Measurements from ENCODE around the gene VIPAS39.

VIPAS39 gene

GRCh38 chr14:77424862-77425261, 32.5 kb downstream of the VIPAS39 start:
- Histone ChIP-seq H3K4me3 (ENCODE audit: low read depth, low read length) (no peak overlapping the region), H3K9me3 (ENCODE audit: control insufficient read depth, insufficient read depth, low read depth, low read length) (no peaks in the 10 kb centered on the region), H3K27ac (ENCODE audit: extremely low read depth, low read depth, low read length) (no peak overlapping the region), H3K36me3 (ENCODE audit: control insufficient read depth in 2 of 2, insufficient read depth in 1 of 2, low read length in 2 of 2) (peaks cover 4 to 80% of the 10 kb centered on the region in 2 experiments; a peak in 1 of 3 replicates), H3K4me1 (ENCODE audit: control insufficient read depth, insufficient read depth, low read length) (no peaks in the 10 kb centered on the region)
- POLR2A ChIA-PET: no interaction called here
- CTCF ChIA-PET: interaction anchor here (0.6 kb wide), 1 partner anchor 124 kb away, joined by 3 read pairs; no protein-coding TSS in a partner anchor
- no peak for TF ChIP-seq ZNF223 (tag by site-specific recombination; IDR thresholded peaks at IDR 0.05)
- TF ChIP-seq, protein P1, sequence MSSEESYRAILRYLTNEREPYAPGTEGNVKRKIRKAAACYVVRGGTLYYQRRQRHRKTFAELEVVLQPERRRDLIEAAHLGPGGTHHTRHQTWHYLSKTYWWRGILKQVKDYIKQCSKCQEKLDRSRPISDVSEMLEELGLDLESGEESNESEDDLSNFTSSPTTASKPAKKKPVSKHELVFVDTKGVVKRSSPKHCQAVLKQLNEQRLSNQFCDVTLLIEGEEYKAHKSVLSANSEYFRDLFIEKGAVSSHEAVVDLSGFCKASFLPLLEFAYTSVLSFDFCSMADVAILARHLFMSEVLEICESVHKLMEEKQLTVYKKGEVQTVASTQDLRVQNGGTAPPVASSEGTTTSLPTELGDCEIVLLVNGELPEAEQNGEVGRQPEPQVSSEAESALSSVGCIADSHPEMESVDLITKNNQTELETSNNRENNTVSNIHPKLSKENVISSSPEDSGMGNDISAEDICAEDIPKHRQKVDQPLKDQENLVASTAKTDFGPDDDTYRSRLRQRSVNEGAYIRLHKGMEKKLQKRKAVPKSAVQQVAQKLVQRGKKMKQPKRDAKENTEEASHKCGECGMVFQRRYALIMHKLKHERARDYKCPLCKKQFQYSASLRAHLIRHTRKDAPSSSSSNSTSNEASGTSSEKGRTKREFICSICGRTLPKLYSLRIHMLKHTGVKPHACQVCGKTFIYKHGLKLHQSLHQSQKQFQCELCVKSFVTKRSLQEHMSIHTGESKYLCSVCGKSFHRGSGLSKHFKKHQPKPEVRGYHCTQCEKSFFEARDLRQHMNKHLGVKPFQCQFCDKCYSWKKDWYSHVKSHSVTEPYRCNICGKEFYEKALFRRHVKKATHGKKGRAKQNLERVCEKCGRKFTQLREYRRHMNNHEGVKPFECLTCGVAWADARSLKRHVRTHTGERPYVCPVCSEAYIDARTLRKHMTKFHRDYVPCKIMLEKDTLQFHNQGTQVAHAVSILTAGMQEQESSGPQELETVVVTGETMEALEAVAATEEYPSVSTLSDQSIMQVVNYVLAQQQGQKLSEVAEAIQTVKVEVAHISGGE (tag by site-specific recombination; conservative IDR thresholded peaks at IDR 0.05; ENCODE audit: low read depth): no peak
- TF ChIP-seq TCF7L2 (IDR thresholded peaks at IDR 0.05; ENCODE audit: borderline replicate concordance, low read depth, low read length): no peak
- TF ChIP-seq, protein P2, sequence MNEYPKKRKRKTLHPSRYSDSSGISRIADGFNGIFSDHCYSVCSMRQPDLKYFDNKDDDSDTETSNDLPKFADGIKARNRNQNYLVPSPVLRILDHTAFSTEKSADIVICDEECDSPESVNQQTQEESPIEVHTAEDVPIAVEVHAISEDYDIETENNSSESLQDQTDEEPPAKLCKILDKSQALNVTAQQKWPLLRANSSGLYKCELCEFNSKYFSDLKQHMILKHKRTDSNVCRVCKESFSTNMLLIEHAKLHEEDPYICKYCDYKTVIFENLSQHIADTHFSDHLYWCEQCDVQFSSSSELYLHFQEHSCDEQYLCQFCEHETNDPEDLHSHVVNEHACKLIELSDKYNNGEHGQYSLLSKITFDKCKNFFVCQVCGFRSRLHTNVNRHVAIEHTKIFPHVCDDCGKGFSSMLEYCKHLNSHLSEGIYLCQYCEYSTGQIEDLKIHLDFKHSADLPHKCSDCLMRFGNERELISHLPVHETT (tag by site-specific recombination; IDR thresholded peaks at IDR 0.05): no peak
- no peak for TF ChIP-seq KLF16 (tag by site-specific recombination; IDR thresholded peaks at IDR 0.05)
- TF ChIP-seq, protein P3, sequence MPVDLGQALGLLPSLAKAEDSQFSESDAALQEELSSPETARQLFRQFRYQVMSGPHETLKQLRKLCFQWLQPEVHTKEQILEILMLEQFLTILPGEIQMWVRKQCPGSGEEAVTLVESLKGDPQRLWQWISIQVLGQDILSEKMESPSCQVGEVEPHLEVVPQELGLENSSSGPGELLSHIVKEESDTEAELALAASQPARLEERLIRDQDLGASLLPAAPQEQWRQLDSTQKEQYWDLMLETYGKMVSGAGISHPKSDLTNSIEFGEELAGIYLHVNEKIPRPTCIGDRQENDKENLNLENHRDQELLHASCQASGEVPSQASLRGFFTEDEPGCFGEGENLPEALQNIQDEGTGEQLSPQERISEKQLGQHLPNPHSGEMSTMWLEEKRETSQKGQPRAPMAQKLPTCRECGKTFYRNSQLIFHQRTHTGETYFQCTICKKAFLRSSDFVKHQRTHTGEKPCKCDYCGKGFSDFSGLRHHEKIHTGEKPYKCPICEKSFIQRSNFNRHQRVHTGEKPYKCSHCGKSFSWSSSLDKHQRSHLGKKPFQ (tag by site-specific recombination; IDR thresholded peaks at IDR 0.05): no peak
- TF ChIP-seq, protein P4, sequence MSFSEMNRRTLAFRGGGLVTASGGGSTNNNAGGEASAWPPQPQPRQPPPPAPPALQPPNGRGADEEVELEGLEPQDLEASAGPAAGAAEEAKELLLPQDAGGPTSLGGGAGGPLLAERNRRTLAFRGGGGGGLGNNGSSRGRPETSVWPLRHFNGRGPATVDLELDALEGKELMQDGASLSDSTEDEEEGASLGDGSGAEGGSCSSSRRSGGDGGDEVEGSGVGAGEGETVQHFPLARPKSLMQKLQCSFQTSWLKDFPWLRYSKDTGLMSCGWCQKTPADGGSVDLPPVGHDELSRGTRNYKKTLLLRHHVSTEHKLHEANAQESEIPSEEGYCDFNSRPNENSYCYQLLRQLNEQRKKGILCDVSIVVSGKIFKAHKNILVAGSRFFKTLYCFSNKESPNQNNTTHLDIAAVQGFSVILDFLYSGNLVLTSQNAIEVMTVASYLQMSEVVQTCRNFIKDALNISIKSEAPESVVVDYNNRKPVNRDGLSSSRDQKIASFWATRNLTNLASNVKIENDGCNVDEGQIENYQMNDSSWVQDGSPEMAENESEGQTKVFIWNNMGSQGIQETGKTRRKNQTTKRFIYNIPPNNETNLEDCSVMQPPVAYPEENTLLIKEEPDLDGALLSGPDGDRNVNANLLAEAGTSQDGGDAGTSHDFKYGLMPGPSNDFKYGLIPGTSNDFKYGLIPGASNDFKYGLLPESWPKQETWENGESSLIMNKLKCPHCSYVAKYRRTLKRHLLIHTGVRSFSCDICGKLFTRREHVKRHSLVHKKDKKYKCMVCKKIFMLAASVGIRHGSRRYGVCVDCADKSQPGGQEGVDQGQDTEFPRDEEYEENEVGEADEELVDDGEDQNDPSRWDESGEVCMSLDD (tag by site-specific recombination; IDR thresholded peaks at IDR 0.05): no peak
- TF ChIP-seq HOXC10 (CRISPR knock-in tag; IDR thresholded peaks at IDR 0.05): no peak
- TF ChIP-seq KLF9 (tag by site-specific recombination; IDR thresholded peaks at IDR 0.05; ENCODE audit: low read depth): no peak
- TF ChIP-seq ZNF132 (tag by site-specific recombination; IDR thresholded peaks at IDR 0.05; ENCODE audit: borderline replicate concordance): no peak
- no peak for TF ChIP-seq ZNF488 (tag by site-specific recombination; IDR thresholded peaks at IDR 0.05)
- no peak for TF ChIP-seq HOXA7 (CRISPR knock-in tag; IDR thresholded peaks at IDR 0.05; ENCODE audit: borderline replicate concordance)
- no peak for TF ChIP-seq ZBTB49 (tag by site-specific recombination; IDR thresholded peaks at IDR 0.05; ENCODE audit: low read depth)
- TF ChIP-seq, protein P5, sequence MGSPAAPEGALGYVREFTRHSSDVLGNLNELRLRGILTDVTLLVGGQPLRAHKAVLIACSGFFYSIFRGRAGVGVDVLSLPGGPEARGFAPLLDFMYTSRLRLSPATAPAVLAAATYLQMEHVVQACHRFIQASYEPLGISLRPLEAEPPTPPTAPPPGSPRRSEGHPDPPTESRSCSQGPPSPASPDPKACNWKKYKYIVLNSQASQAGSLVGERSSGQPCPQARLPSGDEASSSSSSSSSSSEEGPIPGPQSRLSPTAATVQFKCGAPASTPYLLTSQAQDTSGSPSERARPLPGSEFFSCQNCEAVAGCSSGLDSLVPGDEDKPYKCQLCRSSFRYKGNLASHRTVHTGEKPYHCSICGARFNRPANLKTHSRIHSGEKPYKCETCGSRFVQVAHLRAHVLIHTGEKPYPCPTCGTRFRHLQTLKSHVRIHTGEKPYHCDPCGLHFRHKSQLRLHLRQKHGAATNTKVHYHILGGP (tag by site-specific recombination; IDR thresholded peaks at IDR 0.05): no peak
- TF ChIP-seq, protein P6, sequence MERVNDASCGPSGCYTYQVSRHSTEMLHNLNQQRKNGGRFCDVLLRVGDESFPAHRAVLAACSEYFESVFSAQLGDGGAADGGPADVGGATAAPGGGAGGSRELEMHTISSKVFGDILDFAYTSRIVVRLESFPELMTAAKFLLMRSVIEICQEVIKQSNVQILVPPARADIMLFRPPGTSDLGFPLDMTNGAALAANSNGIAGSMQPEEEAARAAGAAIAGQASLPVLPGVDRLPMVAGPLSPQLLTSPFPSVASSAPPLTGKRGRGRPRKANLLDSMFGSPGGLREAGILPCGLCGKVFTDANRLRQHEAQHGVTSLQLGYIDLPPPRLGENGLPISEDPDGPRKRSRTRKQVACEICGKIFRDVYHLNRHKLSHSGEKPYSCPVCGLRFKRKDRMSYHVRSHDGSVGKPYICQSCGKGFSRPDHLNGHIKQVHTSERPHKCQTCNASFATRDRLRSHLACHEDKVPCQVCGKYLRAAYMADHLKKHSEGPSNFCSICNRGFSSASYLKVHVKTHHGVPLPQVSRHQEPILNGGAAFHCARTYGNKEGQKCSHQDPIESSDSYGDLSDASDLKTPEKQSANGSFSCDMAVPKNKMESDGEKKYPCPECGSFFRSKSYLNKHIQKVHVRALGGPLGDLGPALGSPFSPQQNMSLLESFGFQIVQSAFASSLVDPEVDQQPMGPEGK (tag by site-specific recombination; IDR thresholded peaks at IDR 0.05): no peak
- no peak for TF ChIP-seq ZBTB44 (tag by site-specific recombination; IDR thresholded peaks at IDR 0.05)
- no peak for TF ChIP-seq PRDM6 (tag by site-specific recombination; IDR thresholded peaks at IDR 0.05)

All from HEK293 (cell line).